ENCODE data around the gene RPL39L.

- no peak for TF ChIP-seq CTCF (IDR thresholded peaks at IDR 0.05)
- TF ChIP-seq EP300 (IDR thresholded peaks at IDR 0.05): no peak
- TF ChIP-seq POLR2A (IDR thresholded peaks at IDR 0.05): no peak
These were observed 49.6 kb upstream of the RPL39L start for GRCh38 chr3:187188931-187189330.
